Midbrain (tissue), 1 donor: ENCODE data around the gene RBM34.
A peak's percentile ranks its signal among the peaks of the same experiment; 100 is the strongest.

Experiments used
- DNase-seq: peaks from one replicate; lab custom pipeline; 2025; lab: John Stamatoyannopoulos, UW

Gene RBM34

DNA sequence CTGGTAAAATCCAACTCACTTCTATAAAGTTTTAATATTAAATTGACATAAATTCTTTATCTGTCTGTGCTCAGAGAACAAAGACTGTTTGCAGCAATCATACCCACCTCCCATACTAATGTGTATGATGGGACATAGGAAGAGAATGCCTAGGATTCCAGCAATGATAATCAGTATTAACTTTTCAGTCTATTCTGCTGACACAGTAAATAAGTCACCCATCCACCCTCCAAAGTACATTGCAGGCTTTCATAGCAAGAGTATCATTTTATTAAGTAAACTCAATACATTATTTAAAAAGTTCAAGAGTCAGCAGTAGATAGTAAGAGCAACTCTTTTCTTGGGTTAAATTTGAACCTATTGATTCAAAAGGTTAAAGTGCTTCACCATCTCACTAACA lies 8.8 kb downstream of the RBM34 start:
- no peak for DNase-seq

GRCh38 chr1:235151033-235151432 lies 10.0 kb downstream of the RBM34 start:
- DNase-seq = no peak

GRCh38 chr1:235149824-235150223 lies 11.2 kb downstream of the RBM34 start:
- DNase-seq = no peak

DNA sequence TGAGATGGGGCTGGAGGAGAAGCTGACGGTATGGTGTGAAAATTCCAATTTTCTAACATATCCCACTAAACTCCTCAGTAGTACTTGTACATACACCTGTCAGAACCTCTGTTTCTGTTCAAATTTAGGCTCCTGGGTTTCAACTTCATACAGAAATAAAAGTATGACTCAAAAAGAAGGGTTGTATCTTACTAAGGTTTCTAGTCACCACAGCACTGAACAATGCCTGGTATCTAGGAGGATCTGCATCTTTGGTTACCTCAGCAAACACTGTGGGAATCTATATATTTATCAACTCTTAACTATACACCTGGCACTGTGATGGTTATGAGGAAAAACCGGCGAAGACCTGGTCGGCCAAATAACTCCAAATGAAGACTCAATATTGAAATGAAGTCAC lies 13.8 kb downstream of the RBM34 start:
- DNase-seq = no peak

DNA sequence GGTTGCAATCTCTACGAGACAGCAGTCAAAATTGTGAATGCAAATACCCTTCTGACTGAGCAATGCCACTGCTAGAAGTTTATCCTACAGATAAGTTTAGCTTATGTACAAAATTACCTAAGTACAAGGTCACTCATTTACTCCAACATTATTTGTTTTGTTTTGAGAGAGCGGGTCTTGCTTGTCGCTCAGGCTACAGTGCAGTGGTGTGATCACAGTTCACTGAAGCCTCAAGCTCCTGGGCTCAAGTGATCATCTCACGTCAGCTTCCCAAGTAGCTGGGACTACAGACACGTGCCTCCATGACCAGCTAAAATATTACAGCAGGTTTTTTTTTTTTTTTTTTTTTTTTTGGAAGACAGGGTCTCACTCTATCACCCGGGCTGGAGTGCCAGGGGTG lies 15.4 kb downstream of the RBM34 start:
- no peak for DNase-seq

DNA sequence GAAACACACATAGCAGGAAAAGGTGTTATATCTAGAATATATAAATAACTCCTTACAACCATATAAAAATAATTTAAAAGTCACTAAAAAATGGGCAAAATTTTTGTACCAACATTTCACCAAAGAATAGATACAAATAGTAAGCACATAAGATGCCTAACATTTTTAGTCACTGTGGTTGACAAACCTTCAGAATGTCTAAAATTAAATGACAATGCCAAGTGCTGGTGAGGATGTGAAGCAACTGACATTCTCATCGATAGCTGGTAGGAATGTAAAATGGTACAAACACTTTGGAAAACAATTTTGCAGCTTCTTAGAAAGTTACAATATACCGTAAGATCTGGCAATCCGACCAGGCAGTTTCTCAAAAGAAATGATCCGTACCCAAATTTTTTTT lies 18.1 kb downstream of the RBM34 start:
- DNase-seq = no peak

DNA sequence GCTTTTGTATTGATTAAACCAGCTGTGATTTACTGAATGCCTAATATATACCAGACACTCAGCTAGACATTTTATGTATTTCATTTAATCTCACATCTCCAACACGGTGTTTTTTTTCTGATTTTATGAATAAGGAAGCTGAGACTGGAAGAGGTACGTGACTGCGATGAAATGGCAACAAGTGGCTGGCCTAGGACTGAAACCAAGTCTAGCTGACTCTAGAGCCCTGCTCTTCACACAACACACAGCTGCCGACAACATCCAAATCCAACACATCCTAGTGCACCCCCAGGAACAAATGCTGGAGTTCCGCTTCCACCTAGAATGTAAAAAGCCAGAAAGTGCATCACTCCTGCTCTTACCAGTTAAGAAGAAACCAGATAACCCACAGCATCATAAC lies 21.7 kb downstream of the RBM34 start:
- DNase-seq = no peak

DNA sequence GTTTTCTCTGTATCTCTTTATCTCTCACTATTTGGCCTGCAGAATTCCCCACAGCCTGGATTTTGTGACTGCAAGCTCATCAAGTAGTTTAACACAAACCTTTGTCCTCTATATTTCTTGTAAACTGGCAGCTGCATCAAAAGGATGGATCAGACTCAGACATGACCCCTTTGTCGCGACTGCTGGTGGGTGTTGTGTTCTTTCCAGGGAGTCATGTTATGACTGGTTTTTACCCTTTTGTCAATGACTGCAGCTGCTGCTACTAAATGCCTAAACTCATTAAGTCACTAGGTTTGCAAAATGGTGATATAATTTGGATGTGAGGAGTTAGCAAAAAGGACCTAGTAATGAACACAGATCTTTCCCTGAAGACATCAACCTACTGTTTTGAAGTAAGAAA lies 22.2 kb downstream of the RBM34 start:
- DNase-seq = no peak

- no peak for DNase-seq
Measured at GRCh38 chr1:235136111-235136510, 24.9 kb downstream of the RBM34 start.

- DNase-seq = no peak
Measured at GRCh38 chr1:235134171-235134570, 26.9 kb downstream of the RBM34 start.

- DNase-seq = no peak
Measured at GRCh38 chr1:235133086-235133485, 28.0 kb downstream of the RBM34 start.

GRCh38 chr1:235131961-235132360 lies 29.1 kb downstream of the RBM34 start:
- DNase-seq = no peak

DNA sequence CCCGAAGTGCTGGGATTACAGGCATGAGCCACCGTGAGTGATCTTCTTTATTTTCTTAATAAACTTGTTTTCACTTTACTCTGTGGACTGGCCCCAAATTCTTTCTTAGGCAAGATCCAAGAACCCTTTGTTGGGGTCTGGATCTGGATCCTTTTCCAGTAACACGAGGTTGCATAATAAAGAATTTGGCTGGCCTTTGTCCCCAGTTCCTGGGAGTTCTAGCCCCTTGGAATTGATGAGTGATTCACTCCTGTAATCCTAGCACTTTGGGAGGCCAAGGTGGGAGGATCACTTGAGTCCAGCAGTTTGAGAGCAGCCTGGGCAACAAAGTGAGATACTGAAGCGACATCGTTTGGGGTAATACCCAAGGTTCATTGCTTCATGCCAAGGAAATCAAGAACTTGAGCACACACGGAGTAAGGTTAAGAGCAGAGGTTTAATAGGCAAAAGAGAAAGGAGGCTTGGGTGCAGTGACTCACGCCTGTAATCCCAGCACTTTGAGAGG lies 30.2 kb downstream of the RBM34 start:
- no peak for DNase-seq

GRCh38 chr1:235129774-235130570 lies 31.1 kb downstream of the RBM34 start:
- no peak for DNase-seq

GRCh38 chr1:235128456-235129328 lies 32.4 kb downstream of the RBM34 start, which contains the start of gene TOMM20:
Gene TOMM20, minus strand, starts transcription at chr1:235128837. Its CDS starts 122 bp downstream, at chr1:235128715.
- DNase-seq = peak; percentile 98

DNA sequence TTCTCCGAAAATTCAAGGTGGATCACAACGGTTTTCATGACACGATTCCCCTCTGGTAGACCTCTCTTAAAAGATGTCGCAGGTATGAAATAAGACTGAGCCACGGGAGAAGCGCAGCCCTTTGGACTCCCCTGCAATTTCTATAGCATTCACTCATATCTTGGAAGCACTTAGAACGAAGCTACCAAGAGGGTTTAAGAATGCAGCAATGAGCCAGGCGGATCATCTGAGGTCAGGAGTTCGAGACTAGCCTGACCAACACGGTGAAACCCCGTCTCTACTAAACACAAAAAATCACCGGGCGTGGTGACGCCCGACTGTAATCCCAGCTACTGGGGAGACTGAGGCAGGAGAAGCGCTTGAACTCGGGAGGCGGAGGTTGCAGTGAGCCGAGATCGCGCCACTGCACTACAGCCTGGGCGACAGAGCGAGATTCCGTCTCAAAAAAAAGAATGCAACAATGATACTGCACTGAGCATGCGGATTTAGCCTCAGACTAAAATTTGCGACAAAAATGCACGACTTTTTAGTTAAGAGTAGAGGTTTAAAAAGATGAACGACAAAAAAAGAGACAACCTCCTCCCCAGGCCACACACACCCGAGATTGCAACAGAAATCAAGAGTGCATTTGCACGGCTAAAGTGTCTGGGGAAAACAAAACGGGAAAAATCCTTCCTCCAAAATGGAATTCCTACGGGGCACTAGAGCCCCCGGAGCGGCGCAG lies 33.2 kb downstream of the RBM34 start:
- no peak for DNase-seq

DNA sequence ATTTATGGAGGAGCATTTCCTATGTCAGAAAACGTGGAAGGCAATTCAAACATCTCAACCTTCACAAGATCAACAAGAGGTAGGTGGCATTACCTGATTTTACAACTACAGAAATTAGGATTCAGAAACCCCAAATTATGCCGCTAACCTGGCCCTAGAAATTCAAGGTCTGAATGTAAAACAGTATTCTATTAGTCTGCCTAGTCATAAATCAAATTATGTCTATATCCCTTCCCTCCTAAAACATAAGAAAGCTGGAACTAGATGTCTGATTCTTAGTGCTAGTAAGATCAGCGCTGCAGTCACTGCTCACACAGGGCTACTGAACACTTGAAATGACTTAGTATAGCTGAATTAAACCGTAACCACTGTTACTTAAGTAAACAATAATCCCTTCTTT lies 33.8 kb downstream of the RBM34 start:
- no peak for DNase-seq

GRCh38 chr1:235124665-235125064 lies 36.4 kb downstream of the RBM34 start:
- no peak for DNase-seq

GRCh38 chr1:235124111-235124510 lies 36.9 kb downstream of the RBM34 start:
- no peak for DNase-seq

- no peak for DNase-seq
Measured at GRCh38 chr1:235122348-235122747, 38.7 kb downstream of the RBM34 start.

GRCh38 chr1:235113183-235113917 lies 47.7 kb downstream of the RBM34 start:
- DNase-seq = no peak
